VCaP (cell line): ENCODE data around the gene FXYD4.

Experiments
- H3K27ac ChIP-seq: fragments of 450-650 bp; 2 replicates; pipeline ENCODE4 v1.5.1; 2017
- TF ChIP-seq, protein P1 (sequence below): fragments of 450-650 bp; conservative IDR thresholded peaks from 2 replicates; pipeline ENCODE4 v1.5.1; 2017; ENCODE audit warnings: mild to moderate bottlenecking, moderate library complexity

The FXYD4 gene

GRCh38 chr10:43341450-43341849 lies 30.0 kb upstream of the FXYD4 start:
- TF ChIP-seq, protein P1, sequence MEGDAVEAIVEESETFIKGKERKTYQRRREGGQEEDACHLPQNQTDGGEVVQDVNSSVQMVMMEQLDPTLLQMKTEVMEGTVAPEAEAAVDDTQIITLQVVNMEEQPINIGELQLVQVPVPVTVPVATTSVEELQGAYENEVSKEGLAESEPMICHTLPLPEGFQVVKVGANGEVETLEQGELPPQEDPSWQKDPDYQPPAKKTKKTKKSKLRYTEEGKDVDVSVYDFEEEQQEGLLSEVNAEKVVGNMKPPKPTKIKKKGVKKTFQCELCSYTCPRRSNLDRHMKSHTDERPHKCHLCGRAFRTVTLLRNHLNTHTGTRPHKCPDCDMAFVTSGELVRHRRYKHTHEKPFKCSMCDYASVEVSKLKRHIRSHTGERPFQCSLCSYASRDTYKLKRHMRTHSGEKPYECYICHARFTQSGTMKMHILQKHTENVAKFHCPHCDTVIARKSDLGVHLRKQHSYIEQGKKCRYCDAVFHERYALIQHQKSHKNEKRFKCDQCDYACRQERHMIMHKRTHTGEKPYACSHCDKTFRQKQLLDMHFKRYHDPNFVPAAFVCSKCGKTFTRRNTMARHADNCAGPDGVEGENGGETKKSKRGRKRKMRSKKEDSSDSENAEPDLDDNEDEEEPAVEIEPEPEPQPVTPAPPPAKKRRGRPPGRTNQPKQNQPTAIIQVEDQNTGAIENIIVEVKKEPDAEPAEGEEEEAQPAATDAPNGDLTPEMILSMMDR: no peak
- no peak overlapping the region for H3K27ac ChIP-seq

DNA sequence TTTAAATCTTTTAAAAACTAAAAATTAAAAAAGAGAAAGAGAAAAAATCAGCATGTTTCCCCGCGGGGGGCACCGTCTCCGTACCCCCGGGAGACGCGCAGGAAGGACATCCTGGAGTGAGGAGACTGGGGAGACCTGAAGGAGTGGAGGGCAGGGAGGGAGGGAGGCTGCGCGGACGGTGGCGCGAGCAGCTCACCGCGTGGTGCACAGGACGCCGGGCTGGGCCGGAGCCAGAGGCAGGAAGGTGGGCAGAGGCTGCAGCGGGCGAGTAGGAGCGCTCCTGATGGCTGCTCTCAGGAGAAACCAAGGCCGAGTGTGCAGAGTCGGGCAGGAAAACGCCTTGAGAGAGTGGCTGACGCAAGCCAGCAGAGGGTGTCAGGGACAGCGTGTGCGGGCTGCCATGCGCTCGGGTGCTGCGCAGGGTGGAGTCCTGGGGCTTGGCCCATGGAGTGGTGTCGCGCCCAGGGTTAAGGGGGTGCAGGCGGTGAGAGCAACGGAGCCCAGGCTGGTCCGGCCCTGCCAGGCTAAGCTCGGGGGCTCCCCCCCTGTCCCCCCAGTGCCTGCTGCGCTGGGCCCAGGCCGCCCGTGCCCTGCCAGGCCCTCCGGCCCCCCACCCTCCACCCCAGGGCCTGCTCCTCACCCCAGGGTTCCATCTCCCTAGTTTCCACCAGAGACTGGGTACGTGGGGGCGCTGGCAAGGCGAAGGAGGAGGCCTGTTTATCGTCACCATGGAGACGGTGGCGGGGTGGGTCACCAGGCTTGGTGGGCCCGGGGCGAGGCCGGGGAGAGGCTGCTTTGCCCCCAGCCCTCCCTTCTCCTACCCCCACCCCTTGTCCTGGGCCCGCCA lies 28.9 kb upstream of the FXYD4 start:
- TF ChIP-seq, protein P1: no peak

GRCh38 chr10:43343126-43343525 lies 28.3 kb upstream of the FXYD4 start:
- no peak overlapping the region for H3K27ac ChIP-seq

More for the DNA sequence above, 28.9 kb upstream of the FXYD4 start:
- H3K27ac ChIP-seq: no peak overlapping the region

GRCh38 chr10:43344051-43344450 lies 27.4 kb upstream of the FXYD4 start:
- no peak overlapping the region for H3K27ac ChIP-seq
- TF ChIP-seq, protein P1: no peak

More at GRCh38 chr10:43343126-43343525, 28.3 kb upstream of the FXYD4 start:
- TF ChIP-seq, protein P1: no peak

GRCh38 chr10:43347997-43348396 lies 23.4 kb upstream of the FXYD4 start:
- H3K27ac ChIP-seq: peak overlapping the region; percentile 91
- TF ChIP-seq, protein P1: no peak

- TF ChIP-seq, protein P1: peak; percentile 95
- H3K27ac ChIP-seq: peak overlapping the region; percentile 91
These were observed 22.7 kb upstream of the FXYD4 start for GRCh38 chr10:43348511-43349312.

GRCh38 chr10:43350156-43350555 lies 21.3 kb upstream of the FXYD4 start:
- H3K27ac ChIP-seq: peak overlapping the region; percentile 91
- TF ChIP-seq, protein P1: no peak
